GM18870 (cell line): Measurements from ENCODE around the gene ODAD4.

Experiments used
- ATAC-seq: cut with Tn5 transposase; IDR thresholded peaks from one replicate; pipeline ENCODE4 v1.9.1; 2021; ENCODE audit warnings: moderate library complexity; ENCODE audit not compliant: unreplicated experiment

Gene ODAD4

DNA sequence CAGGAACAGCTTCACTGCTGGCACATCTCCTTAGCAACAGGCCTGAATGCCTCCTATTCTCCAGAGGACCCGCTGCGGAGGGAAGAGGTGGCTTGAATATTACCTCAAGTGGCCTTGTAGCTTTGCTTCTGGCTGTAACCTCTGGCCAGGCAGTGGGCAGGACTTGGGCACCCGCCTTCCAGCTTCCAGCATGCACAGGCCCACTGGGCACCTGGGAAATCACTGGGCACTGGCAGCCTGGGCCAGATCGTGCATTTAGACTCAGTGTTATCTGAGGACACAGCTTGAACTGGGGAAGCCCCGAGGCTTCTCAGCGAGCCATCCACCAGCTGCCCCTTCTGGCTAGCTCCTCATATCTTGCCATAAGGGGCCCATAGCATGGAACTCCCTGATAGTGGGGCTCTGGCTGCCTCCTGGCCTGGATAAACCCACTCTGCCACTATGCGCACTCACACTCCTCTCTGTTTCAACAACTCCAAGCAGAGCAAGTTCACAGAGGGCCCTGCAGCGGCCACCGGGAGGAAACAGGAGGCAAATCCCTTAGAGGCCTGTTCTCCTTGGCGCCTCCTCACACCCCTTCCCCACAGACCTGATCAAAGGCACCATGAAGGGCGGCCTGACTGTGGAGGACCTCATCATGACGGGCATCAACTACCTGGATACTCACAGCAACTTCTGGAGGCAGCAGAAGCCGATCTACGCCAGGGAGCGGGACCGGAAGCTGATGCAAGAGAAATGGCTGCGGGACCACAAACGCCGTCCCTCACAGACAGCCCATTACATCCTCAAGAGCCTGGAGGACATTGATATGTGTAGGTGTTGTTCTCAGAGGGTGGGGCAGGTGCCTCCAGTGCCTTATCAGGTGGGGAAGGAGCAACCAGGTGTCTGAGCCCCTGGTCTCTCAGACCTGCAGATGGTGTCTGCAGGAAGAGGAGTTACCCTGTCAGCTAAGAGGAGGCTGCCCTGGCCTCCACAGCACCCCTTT, 7.8 kb downstream of the ODAD4 start:
- ATAC-seq, result no peak

DNA sequence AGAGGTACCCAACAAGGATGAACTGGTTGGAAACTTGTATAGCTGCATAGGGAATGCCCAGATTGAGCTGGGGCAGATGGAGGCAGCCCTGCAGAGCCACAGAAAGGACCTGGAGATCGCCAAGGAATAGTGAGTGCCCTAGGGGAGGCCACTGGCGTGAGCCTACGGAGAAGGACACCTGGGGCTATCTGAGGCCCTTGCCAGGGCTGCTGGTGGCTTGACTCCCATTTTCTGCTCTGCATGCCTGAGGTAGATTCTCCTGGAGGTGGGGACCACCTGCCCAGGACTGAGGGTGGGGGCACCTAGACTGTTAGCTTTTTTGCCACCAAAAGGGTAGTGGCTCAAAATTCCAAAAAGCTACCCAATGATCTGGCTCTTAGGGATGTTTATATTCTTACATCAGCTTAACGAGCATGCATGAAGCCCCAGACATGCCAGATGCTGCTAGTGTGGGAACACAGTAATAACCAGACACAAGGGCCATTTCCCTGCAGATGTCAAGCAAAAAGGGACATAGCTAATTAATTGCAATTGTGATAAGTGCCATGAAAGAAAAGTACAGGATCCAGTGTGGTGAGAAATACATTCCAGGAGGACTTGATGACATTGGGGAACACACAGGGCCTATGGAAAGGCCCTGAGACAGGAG, 8.8 kb downstream of the ODAD4 start:
- no peak for ATAC-seq

DNA sequence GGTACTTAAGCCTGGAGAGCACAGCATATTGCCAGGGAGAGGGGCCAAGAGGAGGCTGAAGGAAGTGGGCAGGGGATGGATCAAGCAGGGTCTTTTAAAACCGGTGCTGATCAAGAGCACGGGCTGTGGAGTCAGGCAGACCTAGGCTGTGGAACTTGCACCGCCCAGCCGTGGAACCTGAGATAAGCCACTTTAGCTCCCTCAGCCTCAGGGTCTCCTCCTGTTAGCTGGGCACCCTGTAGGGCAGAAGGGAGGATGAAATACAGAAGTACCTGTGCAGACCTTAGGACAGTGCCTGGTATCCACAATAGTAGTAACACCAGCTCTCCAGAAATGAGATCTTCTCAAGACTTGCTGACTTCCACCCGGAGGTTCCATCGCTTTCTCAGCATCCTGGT, 9.3 kb downstream of the ODAD4 start:
- no peak for ATAC-seq

DNA sequence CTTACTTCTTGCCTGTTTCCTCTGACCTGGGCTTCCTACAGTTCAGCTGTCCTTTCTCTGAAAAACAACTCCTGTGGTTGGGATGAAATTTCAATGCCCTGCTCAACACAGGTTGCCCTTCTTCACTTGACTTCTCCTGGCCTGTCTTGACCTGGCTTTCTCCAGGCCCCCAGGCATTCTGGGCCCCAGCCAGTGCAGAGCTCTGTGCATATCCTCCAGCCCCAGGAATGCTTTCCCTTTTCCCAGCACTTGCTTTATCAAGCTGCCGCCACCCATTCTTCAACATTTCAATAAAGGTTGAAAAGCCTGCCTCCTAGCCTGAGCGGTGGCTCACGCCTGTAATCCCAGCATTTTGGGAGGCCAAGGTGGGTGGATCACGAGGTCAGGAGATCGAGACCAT, 10.8 kb downstream of the ODAD4 start:
- no peak for ATAC-seq

DNA sequence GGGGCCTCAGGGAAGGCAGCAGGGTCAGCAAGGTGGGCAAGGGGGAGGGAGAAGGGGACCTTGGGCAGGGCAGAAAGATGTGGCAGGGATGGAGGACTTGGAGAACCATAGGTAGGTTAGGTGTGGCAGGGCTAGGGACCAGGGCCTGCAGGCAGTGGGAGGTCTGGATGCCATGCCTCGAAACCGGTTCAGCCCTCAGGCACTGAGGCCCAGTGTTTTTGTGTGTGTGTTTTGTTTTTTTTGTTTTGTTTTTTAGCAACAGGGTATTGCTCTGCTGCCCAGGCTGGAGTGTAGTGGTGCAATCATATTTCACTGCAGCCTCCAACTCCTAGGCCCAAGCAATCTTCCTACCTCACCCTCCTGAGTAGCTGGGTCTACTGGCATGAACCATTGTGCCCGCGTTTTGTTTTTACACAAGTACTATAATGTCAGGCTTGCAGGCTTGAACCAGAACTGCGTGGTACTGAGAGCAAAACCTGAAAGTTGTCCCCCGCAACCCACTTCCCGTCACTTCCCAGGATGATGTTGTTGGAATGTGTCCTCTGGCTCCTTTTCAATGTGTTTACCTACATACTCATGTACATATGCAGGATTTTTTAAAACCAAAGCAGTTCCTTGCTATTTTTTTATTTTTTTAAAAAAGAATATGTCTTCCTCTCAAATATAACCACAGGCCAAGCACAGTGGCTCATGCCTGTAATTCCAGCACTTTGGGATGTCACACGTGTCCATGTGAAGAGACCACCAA, 12.4 kb downstream of the ODAD4 start:
- ATAC-seq, result no peak

DNA sequence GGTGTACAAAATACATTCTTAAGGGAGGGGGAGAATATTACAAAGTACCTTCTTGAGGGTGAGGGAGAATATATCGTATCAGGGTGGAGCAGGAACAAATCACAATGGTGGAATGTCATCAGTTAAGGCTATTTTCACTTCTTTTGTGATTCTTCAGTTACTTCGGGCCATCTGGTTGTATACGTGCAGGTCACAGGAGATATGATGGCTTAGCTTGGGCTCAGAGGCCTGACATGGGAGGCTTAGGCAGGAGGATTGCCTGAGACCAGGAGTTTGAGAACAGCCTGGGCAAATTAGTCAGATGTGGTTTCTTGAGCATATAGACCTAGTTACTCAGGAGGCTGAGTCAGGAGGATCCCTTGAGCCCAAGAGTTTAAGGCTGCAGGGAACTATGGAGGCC, 13.1 kb downstream of the ODAD4 start:
- ATAC-seq, result no peak

DNA sequence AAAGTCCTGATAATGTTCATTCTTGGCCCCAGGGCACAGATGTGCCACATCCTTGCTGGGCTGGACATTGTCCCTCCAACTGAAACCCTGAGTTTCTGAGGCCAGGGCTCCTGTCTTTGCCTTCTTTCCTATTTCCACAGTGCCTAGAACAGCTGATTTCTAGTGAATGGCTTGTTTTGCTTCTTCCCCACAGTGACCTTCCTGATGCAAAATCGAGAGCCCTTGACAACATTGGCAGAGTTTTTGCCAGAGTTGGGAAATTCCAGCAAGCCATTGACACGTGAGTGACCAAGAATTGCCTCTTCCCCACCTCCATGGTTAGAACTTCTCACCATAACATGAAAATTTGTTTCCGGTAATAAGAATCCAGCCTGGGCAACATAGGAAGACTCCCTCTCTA, 14.5 kb downstream of the ODAD4 start:
- no peak for ATAC-seq

DNA sequence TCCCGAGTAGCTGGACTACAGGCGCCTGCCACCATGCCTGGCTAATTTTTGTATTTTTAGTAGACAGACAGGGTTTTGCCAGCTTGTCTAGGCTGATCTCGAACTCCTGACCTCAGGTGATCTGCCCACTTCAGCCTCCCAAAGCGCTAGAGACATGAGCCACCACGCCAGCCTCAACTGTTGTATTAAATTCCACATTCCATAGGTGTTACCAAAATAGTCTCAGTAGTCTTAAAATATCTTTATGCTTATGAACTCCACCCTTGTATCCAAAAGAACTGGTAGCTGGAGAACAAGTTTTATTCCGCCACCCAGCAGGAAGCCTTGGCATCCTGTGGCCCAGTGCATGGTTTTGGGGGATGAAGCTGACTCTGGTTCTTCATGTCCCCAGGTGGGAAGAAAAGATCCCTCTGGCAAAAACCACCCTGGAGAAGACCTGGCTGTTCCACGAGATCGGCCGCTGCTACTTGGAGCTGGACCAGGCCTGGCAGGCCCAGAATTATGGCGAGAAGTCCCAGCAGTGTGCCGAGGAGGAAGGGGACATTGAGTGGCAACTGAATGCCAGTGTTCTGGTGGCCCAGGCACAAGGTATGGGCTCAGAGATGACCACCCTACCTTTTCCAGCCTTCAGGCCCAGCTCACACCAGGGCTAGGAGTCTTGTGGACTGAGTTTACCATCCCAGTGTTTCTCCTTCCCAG, 18.5 kb downstream of the ODAD4 start:
- no peak for ATAC-seq

DNA sequence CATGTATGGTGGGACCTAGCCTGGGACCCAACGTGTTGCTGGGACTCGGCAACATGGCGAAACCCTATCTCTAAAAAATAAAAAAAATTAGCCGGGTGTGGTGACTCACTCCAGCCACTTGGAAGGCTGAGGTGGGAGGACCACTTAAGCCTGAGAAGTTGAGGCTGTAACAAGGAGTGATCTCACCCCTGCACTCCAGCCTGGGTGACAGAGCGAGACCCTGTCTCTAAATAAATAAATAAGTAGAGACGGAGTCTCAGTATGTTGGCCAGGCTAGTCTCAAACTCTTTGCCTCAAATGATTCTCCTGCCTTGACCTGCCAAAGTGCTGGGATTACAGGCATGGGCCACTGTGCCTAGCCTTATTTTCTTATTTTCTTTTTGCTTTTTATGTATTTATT, 26.1 kb downstream of the ODAD4 start:
- ATAC-seq, result no peak

DNA sequence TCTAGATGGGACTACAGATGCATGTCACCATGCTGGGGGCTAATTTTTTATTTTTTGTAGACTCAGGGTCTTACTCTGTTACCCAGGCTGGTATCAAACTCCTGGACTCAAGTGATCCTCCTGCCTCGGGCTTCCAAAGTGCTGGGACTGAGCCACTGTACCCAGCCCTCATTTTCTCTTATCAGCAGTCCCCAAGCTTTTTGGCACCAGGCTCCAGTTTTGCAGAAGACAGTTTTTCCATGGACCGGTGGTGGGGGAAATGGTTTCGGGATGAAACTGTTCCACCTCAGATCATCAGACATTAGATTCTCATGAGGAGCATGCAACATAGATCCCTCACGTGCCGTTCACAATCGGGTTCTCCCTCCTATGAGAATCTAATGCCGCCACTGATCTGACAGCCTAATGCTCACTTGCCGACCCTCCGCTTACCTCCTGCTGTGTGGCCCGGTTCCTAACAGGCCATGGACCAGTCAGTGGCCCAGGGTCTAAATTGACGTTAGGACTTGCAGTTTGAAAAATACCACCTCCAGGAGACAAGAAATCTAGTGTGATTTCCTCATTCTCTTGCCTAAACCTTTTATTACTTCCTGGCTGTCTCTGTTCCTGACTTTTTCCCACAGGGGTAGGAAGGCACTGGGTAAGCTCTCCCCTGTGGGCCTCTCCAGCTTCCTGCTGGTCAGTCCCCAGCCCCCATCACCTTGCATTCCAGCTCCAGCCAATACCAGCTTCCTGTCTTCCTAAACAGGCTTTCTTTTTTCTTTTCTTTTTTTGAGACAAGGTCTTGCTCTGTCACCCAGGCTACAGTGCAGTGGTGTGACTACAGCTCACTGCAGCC, 26.8 kb downstream of the ODAD4 start:
- no peak for ATAC-seq

DNA sequence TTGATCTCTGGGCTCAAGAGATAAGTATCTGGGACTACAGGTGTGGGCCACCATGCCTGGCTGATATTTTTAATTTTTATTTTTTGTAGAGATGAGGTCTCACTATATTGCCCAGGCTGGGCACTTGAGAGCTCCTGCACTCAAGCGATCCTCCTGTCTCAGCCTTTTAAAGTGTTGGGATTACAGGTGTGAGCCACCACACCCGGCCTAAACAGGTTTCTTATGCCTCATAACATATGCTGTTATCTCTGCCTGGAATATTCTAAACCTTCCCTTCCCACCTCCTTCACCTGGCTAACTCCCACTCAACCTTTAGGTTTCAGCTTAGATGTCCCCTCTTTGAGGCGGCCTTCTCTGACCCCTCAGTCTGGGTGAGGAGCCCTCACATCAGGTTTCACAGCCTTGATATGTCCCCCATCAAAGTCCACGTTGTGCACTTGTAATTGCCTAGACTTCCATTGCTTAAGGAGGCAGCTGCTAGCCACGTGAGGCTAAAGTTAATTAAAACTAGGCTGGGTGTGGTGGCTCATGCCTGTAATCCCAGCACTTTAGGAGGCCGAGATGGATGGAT, 27.5 kb downstream of the ODAD4 start:
- no peak for ATAC-seq

DNA sequence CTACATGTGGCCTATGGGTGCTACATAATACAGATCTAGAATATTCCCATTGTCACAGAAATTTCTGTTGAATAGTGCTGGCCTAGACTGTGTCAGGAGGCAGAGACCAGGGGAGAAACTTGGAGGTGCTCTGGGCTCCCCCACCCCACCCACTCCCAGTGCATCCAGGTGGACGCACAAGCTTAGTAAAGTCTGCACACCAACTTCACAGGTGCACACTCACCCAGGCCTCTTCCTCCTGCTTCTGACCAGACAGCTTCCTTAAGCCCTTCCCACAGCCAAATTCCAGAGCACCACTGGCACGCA, 28.6 kb downstream of the ODAD4 start:
- no peak for ATAC-seq

DNA sequence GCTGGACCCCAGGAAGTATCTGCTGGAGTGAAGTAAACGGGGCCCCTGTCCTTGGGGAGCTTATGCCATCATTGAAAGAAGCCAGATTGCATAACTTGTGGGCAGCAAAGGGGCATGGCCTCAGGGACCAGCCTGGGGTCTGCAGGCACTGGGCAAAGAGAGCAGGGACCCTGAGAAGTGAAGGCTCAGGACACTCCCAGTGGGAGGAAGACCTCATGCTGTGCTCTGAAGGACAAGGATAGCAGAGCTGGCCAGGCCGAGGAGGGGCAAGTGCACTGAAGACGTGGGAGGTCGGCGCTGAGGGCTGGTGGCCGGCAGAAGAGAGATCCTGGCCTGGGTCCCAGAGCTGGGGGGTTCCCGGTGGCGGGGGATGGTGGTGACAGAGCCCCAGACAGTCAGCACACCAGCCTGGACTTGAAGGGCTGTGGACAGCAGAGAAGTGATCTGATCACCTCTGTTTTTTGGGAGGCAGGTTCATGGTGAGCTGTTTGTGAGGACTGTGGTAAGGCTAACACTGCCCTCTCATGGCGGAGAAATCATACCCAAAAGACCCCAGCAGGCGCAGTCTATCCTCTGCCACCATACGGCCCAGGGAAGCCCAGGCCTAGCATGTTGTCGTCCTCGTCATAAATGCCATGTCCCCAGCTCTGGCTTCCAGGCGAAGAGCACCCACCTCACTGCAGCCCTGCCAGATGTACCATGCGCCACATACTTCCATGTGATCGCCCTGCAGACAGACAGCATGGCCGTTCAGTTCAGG, 29.1 kb downstream of the ODAD4 start:
- no peak for ATAC-seq

DNA sequence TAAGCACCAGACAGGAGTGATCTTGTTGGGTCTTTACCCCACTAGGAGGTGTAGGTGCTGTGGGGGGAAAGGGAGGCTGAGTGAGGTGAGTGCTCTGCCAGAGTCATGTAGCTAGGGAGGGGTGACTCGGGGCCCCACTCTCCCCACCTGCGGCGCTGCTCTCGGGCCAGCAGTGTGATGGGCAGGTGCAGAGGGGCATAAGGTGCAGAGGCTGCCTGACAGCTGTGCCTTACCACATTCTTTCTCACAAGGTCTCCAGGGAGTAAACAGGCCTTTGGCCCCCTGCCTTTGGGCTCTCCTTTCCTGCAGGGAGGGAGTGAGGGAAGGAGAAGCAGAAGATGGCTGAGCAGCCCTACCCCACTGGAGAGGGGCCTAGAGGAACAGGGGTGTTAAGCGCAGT, 31.7 kb downstream of the ODAD4 start:
- ATAC-seq, result no peak

DNA sequence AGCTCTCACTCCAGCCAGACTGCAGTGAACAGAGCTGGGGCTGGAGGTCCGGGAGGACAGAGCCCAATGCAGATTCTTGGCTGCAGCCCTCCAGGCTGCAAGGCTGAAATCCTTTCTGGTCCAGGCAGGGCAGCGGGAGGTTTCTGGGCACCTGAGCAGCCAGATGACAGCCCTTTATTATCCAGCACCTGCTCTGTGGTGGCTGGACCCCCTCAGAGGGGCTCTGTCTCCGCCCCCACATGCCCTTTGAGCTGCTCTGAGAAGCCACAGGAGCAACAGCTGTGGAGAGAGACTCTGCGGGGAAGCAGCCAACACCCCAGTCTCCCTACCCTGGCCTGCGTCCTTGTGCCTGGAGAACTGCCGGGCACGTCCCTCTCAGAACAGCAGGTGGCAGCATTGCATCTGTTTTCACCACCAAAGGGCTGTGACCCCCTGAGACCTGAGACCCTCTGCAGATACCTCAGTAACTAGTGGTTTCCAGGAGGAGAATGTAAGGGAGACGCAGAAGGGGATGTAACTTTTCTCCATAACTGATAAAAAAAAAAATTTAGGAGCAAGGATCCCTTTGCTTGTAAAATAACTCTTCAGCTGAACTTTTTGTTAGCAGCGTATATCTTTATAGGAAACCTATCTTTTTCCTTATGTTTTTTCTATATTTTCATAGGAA, 32.5 kb downstream of the ODAD4 start:
- ATAC-seq, result no peak

DNA sequence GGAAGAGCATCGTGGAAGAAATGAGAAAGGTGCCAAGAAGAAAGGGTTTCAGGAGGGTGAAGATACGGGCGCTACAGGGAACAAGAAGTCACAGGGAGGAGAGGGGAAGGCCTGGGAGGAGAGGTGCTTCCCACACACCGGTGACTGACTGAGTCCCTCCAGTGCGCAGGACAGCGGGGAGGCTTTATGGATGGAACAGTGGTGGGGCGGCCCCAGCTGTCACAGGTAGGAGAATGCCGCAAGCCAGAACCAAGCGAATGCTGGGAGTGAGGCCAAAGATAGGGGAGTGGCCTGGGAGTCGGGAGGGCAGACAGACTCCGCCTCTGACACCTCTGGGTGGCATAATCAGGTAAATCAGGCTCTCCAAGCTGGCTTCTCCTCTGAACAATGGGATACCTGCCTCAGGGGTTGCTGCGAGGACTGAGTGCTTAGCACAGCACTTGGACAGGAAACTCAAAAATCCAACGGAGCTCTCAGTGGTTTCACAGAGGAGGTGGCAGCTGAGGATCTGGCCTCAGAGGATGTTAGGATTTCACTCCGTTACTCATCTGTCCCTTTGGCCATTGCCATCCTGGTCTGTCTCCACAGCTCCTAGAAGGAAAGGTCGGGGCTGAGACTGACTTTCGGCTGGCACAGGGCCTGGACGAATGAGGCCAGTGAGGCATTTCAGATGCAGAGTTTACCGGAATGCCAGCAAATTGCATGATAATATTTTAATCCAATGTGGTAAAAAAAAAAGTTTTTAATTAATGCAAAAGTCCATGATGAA, 35.5 kb downstream of the ODAD4 start:
- ATAC-seq, result no peak

DNA sequence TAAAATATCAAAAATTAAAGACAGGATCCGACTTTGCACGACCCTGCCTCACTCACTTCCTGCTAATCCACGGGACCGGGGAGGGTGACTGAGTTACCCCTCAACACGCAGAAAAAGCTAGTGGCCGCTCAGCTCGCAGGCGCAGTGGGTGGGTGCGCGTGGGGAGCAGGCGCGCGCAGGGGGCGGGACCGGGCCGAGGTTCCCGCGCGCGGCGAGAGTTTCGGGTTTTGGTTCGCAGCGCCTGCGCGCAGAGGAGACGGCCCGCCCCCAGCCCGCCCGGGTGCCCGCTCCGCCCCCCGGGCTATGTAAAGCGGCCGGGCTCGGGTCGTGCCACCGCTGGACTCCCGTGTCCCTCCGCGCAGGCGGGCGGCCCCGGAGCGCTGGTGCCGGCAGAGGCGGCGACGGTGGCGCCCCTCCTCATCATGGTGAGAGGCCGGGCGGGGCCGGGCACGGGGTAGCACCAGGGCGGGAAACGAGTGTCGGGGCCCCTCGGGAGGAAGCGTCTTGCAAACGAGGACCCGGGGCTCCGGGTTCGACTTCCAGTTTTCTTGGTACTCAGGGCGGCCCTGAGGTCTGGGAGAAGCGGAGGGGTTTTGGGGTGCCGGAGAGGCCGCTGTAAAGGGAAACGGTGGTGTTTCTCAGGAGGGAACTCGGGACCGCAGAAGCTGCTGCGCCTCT, 36.2 kb downstream of the ODAD4 start, which contains the start of gene CNP:
TSS of gene CNP (plus strand) at position 333 of the 678 bp plus-strand sequence. CDS start at position 423, 90 bp downstream.
- no peak for ATAC-seq
